ENCODE results near the gene EIF4B.
A peak's percentile ranks its signal among the peaks of the same experiment; 100 is the strongest.

Gene EIF4B

DNA sequence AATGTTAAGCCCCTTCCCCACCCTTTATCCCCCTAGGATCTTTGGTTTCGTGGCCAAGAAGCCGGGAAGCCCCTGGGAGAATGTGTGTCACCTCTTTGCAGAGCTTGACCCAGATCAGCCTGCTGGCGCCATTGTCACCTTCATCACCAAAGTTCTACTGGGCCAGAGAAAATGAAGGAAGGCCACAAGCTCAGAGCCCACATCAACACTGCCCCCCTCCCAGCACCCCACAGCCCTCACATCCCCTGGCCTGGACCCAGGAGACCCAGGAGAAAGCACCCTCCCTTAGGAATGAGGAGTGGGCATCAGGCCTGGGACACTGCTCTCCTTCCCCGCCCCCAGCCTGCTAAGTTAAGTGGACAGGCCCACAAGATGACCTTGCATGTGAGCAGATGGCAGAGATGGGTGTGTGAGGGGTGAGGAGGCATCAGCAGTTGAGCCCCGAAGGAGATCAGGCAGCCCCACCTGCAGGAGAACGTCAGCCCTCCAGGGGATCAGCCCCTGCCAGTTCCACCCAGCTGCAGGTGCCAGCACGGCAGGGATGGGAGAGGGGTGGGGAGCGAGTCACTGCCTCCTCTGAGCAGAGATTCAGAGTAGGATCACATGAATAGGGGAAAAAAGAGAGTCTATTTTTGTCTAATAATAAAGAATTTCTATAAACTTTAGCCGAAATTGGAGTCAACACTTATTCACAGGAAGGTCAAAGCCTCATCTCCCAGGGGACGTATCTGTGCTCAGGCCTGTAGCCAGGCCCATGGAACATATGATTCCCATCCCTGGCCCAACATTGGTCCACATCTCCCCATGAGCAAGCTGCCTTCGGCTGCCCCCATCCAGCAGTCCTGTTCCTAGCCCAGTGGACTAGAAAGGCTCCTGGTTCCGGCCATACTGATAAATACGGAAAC is 57.7 kb downstream of the EIF4B start:
- DNase-seq (ENCODE audit: insufficient read length) (no peak), FAIRE-seq (no peak)
- TF ChIP-seq TAF1 (IDR thresholded peaks at IDR 0.05; ENCODE audit: borderline replicate concordance, low read depth, low read length) (no peak), POLR2AphosphoS5 (IDR thresholded peaks at IDR 0.05; ENCODE audit: low read depth, low read length) (no peak), POLR2A (IDR thresholded peaks at IDR 0.05; ENCODE audit: low read depth, low read length) (no peak)

GRCh38 chr12:53064613-53065436 is 58.6 kb downstream of the EIF4B start:
- no peak for DNase-seq (ENCODE audit: insufficient read length)
- FAIRE-seq, result no peak

GRCh38 chr12:53065470-53065869 is 59.2 kb downstream of the EIF4B start:
- FAIRE-seq (no peak), DNase-seq (ENCODE audit: insufficient read length) (no peak)
- no peak for TF ChIP-seq POLR2AphosphoS5 (IDR thresholded peaks at IDR 0.05; ENCODE audit: low read depth, low read length)
- no peak for TF ChIP-seq TAF1 (IDR thresholded peaks at IDR 0.05; ENCODE audit: borderline replicate concordance, low read depth, low read length)
- TF ChIP-seq POLR2A (IDR thresholded peaks at IDR 0.05; ENCODE audit: low read depth, low read length), result no peak

More at GRCh38 chr12:53064613-53065436, 58.6 kb downstream of the EIF4B start:
- TF ChIP-seq POLR2AphosphoS5 (IDR thresholded peaks at IDR 0.05; ENCODE audit: low read depth, low read length) (no peak), TAF1 (IDR thresholded peaks at IDR 0.05; ENCODE audit: borderline replicate concordance, low read depth, low read length) (no peak), POLR2A (IDR thresholded peaks at IDR 0.05; ENCODE audit: low read depth, low read length) (no peak)

GRCh38 chr12:53065975-53066931 is 60.0 kb downstream of the EIF4B start:
- peak; percentile 78 for FAIRE-seq
- TF ChIP-seq TAF1 (IDR thresholded peaks at IDR 0.05; ENCODE audit: borderline replicate concordance, low read depth, low read length) (no peak), POLR2A (IDR thresholded peaks at IDR 0.05; ENCODE audit: low read depth, low read length) (no peak), POLR2AphosphoS5 (IDR thresholded peaks at IDR 0.05; ENCODE audit: low read depth, low read length) (no peak)
- DNase-seq (ENCODE audit: insufficient read length), result peak; percentile 89

DNA sequence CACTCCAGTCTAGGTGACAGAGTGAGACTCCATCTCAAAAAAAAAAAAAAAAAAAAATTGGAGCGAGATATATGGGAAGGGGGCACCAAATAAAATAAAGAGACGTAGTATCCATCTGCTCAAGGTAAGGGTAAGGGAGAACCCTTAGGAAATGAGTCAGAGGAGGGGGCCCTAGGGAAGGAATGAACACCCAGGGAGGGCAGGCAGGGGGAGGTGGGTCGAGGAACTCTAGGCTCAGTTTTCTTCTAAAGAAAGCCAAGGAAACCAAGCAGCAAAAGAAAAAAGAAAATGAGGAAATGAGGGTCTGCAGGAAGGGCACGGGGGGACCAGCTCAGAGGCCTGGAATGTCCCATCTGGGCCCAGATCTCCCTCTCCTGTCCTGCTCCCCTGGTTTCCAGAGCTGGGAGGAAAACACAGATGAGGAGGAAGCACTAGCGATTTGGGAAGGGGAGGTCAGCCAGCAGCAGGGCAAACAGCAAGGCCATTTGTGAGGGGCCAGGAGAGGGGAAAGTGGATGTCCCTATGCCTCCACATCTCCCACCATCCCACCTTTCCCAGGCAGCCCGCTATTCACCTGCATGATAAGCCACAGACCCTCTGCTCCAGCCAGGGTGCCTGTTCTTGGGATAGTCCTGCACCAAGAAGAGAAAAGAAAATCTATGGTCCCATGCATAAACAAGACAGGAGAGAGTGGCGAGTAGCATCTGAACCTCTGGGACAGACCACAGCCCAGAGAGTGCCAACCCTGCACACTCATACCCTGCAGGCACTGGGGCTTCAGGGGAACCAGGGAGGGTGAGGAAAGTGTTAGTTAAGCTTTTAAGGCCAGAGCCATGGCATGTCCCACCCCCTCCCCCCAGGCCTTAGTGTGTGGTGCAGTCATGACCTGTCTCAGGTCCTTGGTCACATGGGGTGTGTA is 61.1 kb downstream of the EIF4B start:
- TF ChIP-seq POLR2AphosphoS5 (IDR thresholded peaks at IDR 0.05; ENCODE audit: low read depth, low read length) (no peak), TAF1 (IDR thresholded peaks at IDR 0.05; ENCODE audit: borderline replicate concordance, low read depth, low read length) (no peak), POLR2A (IDR thresholded peaks at IDR 0.05; ENCODE audit: low read depth, low read length) (no peak)
- DNase-seq (ENCODE audit: insufficient read length) (no peak), FAIRE-seq (no peak)

DNA sequence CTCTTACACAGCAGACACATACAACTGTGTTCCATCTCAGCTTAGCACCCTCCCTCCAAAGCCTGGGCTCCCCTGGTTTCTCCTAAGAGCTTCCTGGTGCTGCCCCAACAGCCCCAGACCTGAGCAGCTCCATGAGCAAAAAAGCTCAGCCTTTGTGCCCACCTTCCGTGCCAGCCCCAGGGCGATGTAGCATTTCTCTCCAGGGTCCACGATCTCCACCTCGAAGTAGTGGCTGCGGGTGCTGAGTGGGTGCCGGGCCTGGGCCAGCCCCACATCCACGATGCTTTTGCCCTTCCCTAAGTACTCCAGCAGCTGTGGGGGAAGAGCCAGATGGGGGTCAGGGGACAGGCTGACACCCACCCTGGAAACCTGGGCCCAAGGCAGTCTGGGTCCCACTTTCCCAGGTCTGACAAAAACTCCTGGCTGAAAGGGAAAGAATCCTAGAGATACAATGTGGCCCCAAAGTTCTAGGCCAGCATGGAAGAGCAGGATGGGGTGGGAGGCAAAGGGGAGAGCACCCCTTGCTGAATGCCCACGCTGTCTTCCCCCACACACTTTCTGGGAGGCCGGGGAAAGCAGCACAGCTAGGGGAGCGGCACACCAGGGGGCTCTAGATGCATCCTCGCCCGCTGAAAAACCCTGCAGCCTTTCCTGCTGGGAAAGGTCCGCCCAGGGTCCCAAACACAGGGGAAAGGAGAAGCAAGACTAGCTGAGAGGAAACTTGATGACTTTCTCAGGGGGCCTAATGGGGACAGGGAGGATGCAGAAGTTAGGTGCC is 61.9 kb downstream of the EIF4B start:
- no peak for TF ChIP-seq TAF1 (IDR thresholded peaks at IDR 0.05; ENCODE audit: borderline replicate concordance, low read depth, low read length)
- TF ChIP-seq POLR2A (IDR thresholded peaks at IDR 0.05; ENCODE audit: low read depth, low read length), result no peak
- no peak for TF ChIP-seq POLR2AphosphoS5 (IDR thresholded peaks at IDR 0.05; ENCODE audit: low read depth, low read length)
- no peak for FAIRE-seq
- no peak for DNase-seq (ENCODE audit: insufficient read length)

- FAIRE-seq, result no peak
- no peak for TF ChIP-seq TAF1 (IDR thresholded peaks at IDR 0.05; ENCODE audit: borderline replicate concordance, low read depth, low read length)
- no peak for TF ChIP-seq POLR2A (IDR thresholded peaks at IDR 0.05; ENCODE audit: low read depth, low read length)
- no peak for TF ChIP-seq POLR2AphosphoS5 (IDR thresholded peaks at IDR 0.05; ENCODE audit: low read depth, low read length)
These were observed 62.7 kb downstream of the EIF4B start for GRCh38 chr12:53068811-53069585.

GRCh38 chr12:53069621-53070410 is 63.6 kb downstream of the EIF4B start:
- TF ChIP-seq TAF1 (IDR thresholded peaks at IDR 0.05; ENCODE audit: borderline replicate concordance, low read depth, low read length) (no peak), POLR2AphosphoS5 (IDR thresholded peaks at IDR 0.05; ENCODE audit: low read depth, low read length) (no peak), POLR2A (IDR thresholded peaks at IDR 0.05; ENCODE audit: low read depth, low read length) (no peak)

More at GRCh38 chr12:53068811-53069585, 62.7 kb downstream of the EIF4B start:
- no peak for DNase-seq (ENCODE audit: insufficient read length)

More at GRCh38 chr12:53069621-53070410, 63.6 kb downstream of the EIF4B start:
- no peak for DNase-seq (ENCODE audit: insufficient read length)
- FAIRE-seq, result no peak

All from GM12892 (cell line).